ENCODE results near the gene SRBD1. TPM values are rescaled to one million over a fixed set of nuclear protein-coding genes. Genes with fewer than 3 reads are reported as not detected.

The SRBD1 gene
- total and polyA plus RNA-seq, 7 experiments from 2014 or later: 14.0 to 28.1 (median 19.6) TPM

- intact Hi-C loops (cut with micrococcal nuclease): no loop called here
- Mint-ChIP-seq H3K4me1 (peaks cover 0 to 3% (median 0%) of the 10 kb centered on the region in 7 donors), H3K27me3 (no peaks in the 10 kb centered on the region), H3K27ac (no peak overlapping the region), H3K36me3 (peaks cover 0 to 12% (median 3%) of the 10 kb centered on the region in 5 donors), H3K4me3 (no peak overlapping the region), H3K9me3 (no peaks in the 10 kb centered on the region)
- POLR2A ChIA-PET: no interaction called here
- H3K27me3 ChIP-seq (ENCODE audit: control insufficient read depth in 2 of 2, insufficient read depth in 2 of 2, low read length in 2 of 2): no peaks in the 10 kb centered on the region
- CTCF ChIA-PET: interaction anchor here (0.8 kb wide), 1 partner anchor 40 kb away, joined by 3 read pairs; no protein-coding TSS in a partner anchor
- DNase-seq (no peak), ATAC-seq (no peak)
- H3K4me3 ChIP-seq (ENCODE audit: low read length): no peak overlapping the region
- no peak overlapping the region for H3K27ac ChIP-seq (ENCODE audit: low read depth, low read length)
- no peaks in the 10 kb centered on the region for H3K4me1 ChIP-seq (ENCODE audit: control insufficient read depth in 2 of 2, insufficient read depth in 2 of 2, low read length in 2 of 2)
- H3K9me3 ChIP-seq (ENCODE audit: control insufficient read depth in 2 of 3, low read length in 3 of 3): no peaks in the 10 kb centered on the region
- no peaks in the 10 kb centered on the region for H3K36me3 ChIP-seq (ENCODE audit: control insufficient read depth in 2 of 3, insufficient read depth in 3 of 3, low read length in 3 of 3)
These were observed 158.2 kb downstream of the SRBD1 start for GRCh38 chr2:45452866-45453265.

- Mint-ChIP-seq H3K4me1 (peaks cover 0 to 1% (median 0%) of the 10 kb centered on the region in 7 donors), H3K27me3 (no peaks in the 10 kb centered on the region), H3K27ac (no peak overlapping the region), H3K4me3 (no peak overlapping the region), H3K9me3 (no peaks in the 10 kb centered on the region), H3K36me3 (peaks cover 0 to 20% (median 3%) of the 10 kb centered on the region in 5 donors)
- Histone ChIP-seq H3K4me1 (ENCODE audit: control insufficient read depth in 2 of 2, insufficient read depth in 2 of 2, low read length in 2 of 2) (no peaks in the 10 kb centered on the region), H3K36me3 (ENCODE audit: control insufficient read depth in 2 of 3, insufficient read depth in 3 of 3, low read length in 3 of 3) (no peaks in the 10 kb centered on the region), H3K4me3 (ENCODE audit: low read length) (no peak overlapping the region), H3K9me3 (ENCODE audit: control insufficient read depth in 2 of 3, low read length in 3 of 3) (no peaks in the 10 kb centered on the region), H3K27me3 (ENCODE audit: control insufficient read depth in 2 of 2, insufficient read depth in 2 of 2, low read length in 2 of 2) (no peaks in the 10 kb centered on the region), H3K27ac (ENCODE audit: low read depth, low read length) (no peak overlapping the region)
- ChIA-PET POLR2A (no interaction called here), CTCF (interaction anchor here (0.5 to 0.9 kb wide), 2 partner anchors 44 to 488 kb away, joined by 3 to 5 read pairs; no protein-coding TSS in a partner anchor)
- no peak for ATAC-seq
- intact Hi-C loops (cut with micrococcal nuclease): no loop called here
- DNase-seq: no peak
These were observed 160.4 kb downstream of the SRBD1 start for GRCh38 chr2:45450634-45451033.

GRCh38 chr2:45448217-45448616 is 162.8 kb downstream of the SRBD1 start:
- no peak overlapping the region for H3K27ac ChIP-seq (ENCODE audit: low read depth, low read length)
- Mint-ChIP-seq H3K4me1 (peaks cover 0 to 8% (median 1%) of the 10 kb centered on the region in 7 donors), H3K9me3 (no peaks in the 10 kb centered on the region), H3K36me3 (peaks cover 0 to 31% (median 5%) of the 10 kb centered on the region in 5 donors), H3K27ac (no peak overlapping the region), H3K4me3 (no peak overlapping the region), H3K27me3 (no peaks in the 10 kb centered on the region)
- no peaks in the 10 kb centered on the region for H3K27me3 ChIP-seq (ENCODE audit: control insufficient read depth in 2 of 2, insufficient read depth in 2 of 2, low read length in 2 of 2)
- no peaks in the 10 kb centered on the region for H3K36me3 ChIP-seq (ENCODE audit: control insufficient read depth in 2 of 3, insufficient read depth in 3 of 3, low read length in 3 of 3)
- intact Hi-C loops (cut with micrococcal nuclease): no loop called here
- no peak overlapping the region for H3K4me3 ChIP-seq (ENCODE audit: low read length)
- DNase-seq (no peak), ATAC-seq (no peak)
- no peaks in the 10 kb centered on the region for H3K4me1 ChIP-seq (ENCODE audit: control insufficient read depth in 2 of 2, insufficient read depth in 2 of 2, low read length in 2 of 2)
- no peaks in the 10 kb centered on the region for H3K9me3 ChIP-seq (ENCODE audit: control insufficient read depth in 2 of 3, low read length in 3 of 3)
- ChIA-PET CTCF (no interaction called here), POLR2A (no interaction called here)

GRCh38 chr2:45446016-45446415 is 165.1 kb downstream of the SRBD1 start:
- Mint-ChIP-seq H3K4me1 (peaks cover 0 to 12% (median 5%) of the 10 kb centered on the region in 7 donors), H3K27me3 (no peaks in the 10 kb centered on the region), H3K9me3 (no peaks in the 10 kb centered on the region), H3K4me3 (no peak overlapping the region), H3K36me3 (peaks cover 0 to 36% (median 14%) of the 10 kb centered on the region in 5 donors), H3K27ac (no peak overlapping the region)
- H3K27ac ChIP-seq (ENCODE audit: low read depth, low read length): no peak overlapping the region
- DNase-seq (no peak), ATAC-seq (no peak)
- ChIA-PET POLR2A (no interaction called here), CTCF (no interaction called here)
- H3K4me1 ChIP-seq (ENCODE audit: control insufficient read depth in 2 of 2, insufficient read depth in 2 of 2, low read length in 2 of 2): no peaks in the 10 kb centered on the region
- intact Hi-C loops (cut with micrococcal nuclease): no loop called here
- H3K4me3 ChIP-seq (ENCODE audit: low read length): no peak overlapping the region
- H3K27me3 ChIP-seq (ENCODE audit: control insufficient read depth in 2 of 2, insufficient read depth in 2 of 2, low read length in 2 of 2): no peaks in the 10 kb centered on the region
- no peaks in the 10 kb centered on the region for H3K36me3 ChIP-seq (ENCODE audit: control insufficient read depth in 2 of 3, insufficient read depth in 3 of 3, low read length in 3 of 3)
- no peaks in the 10 kb centered on the region for H3K9me3 ChIP-seq (ENCODE audit: control insufficient read depth in 2 of 3, low read length in 3 of 3)

- Histone ChIP-seq H3K4me3 (ENCODE audit: low read length) (no peak overlapping the region), H3K4me1 (ENCODE audit: control insufficient read depth in 2 of 2, insufficient read depth in 2 of 2, low read length in 2 of 2) (no peaks in the 10 kb centered on the region), H3K9me3 (ENCODE audit: control insufficient read depth in 2 of 3, low read length in 3 of 3) (no peaks in the 10 kb centered on the region), H3K27ac (ENCODE audit: low read depth, low read length) (no peak overlapping the region), H3K36me3 (ENCODE audit: control insufficient read depth in 2 of 3, insufficient read depth in 3 of 3, low read length in 3 of 3) (no peaks in the 10 kb centered on the region), H3K27me3 (ENCODE audit: control insufficient read depth in 2 of 2, insufficient read depth in 2 of 2, low read length in 2 of 2) (no peaks in the 10 kb centered on the region)
- H3K4me1 Mint-ChIP-seq: peaks cover 0 to 12% (median 5%) of the 10 kb centered on the region in 7 donors
- H3K27me3 Mint-ChIP-seq: no peaks in the 10 kb centered on the region
- intact Hi-C loops (cut with micrococcal nuclease): no loop called here
- ChIA-PET POLR2A (no interaction called here), CTCF (no interaction called here)
- DNase-seq: no peak
- H3K9me3 Mint-ChIP-seq: no peaks in the 10 kb centered on the region
- peaks cover 0 to 37% (median 20%) of the 10 kb centered on the region in 5 donors for H3K36me3 Mint-ChIP-seq
- no peak overlapping the region for H3K27ac Mint-ChIP-seq
- no peak for ATAC-seq
- H3K4me3 Mint-ChIP-seq: no peak overlapping the region
These were observed 166.0 kb downstream of the SRBD1 start for GRCh38 chr2:45445037-45445436.

- ATAC-seq: no peak
- H3K27ac Mint-ChIP-seq: peak overlapping the region in 1 of 9 donors; percentile 39
- POLR2A ChIA-PET: no interaction called here
These were observed 168.1 kb downstream of the SRBD1 start for GRCh38 chr2:45443012-45443411.

GRCh38 chr2:45442026-45442425 is 169.0 kb downstream of the SRBD1 start:
- H3K27ac ChIP-seq (ENCODE audit: low read depth, low read length): no peak overlapping the region
- H3K4me3 ChIP-seq (ENCODE audit: low read length): no peak overlapping the region
- H3K9me3 ChIP-seq (ENCODE audit: control insufficient read depth in 2 of 3, low read length in 3 of 3): no peaks in the 10 kb centered on the region
- Mint-ChIP-seq H3K4me3 (no peak overlapping the region), H3K4me1 (peaks cover 0 to 17% (median 9%) of the 10 kb centered on the region in 7 donors), H3K27ac (no peak overlapping the region), H3K27me3 (no peaks in the 10 kb centered on the region), H3K9me3 (peaks cover 0 to 16% (median 5%) of the 10 kb centered on the region in 11 donors), H3K36me3 (peaks cover 6 to 54% (median 39%) of the 10 kb centered on the region in 5 donors)
- ChIA-PET CTCF (no interaction called here), POLR2A (interaction anchor here (0.5 kb wide), 1 partner anchor 45 kb away, joined by 3 read pairs; no protein-coding TSS in a partner anchor)
- no peaks in the 10 kb centered on the region for H3K36me3 ChIP-seq (ENCODE audit: control insufficient read depth in 2 of 3, insufficient read depth in 3 of 3, low read length in 3 of 3)
- H3K27me3 ChIP-seq (ENCODE audit: control insufficient read depth in 2 of 2, insufficient read depth in 2 of 2, low read length in 2 of 2): no peaks in the 10 kb centered on the region
- DNase-seq (no peak), ATAC-seq (no peak)
- intact Hi-C loops (cut with micrococcal nuclease): no loop called here
- no peaks in the 10 kb centered on the region for H3K4me1 ChIP-seq (ENCODE audit: control insufficient read depth in 2 of 2, insufficient read depth in 2 of 2, low read length in 2 of 2)

More at GRCh38 chr2:45443012-45443411, 168.1 kb downstream of the SRBD1 start:
- Mint-ChIP-seq H3K27me3 (no peaks in the 10 kb centered on the region), H3K4me3 (no peak overlapping the region), H3K9me3 (peaks cover 0 to 9% (median 0%) of the 10 kb centered on the region in 11 donors), H3K4me1 (peaks cover 0 to 16% (median 9%) of the 10 kb centered on the region in 7 donors), H3K36me3 (peaks cover 0 to 46% (median 30%) of the 10 kb centered on the region in 5 donors)
- no peaks in the 10 kb centered on the region for H3K27me3 ChIP-seq (ENCODE audit: control insufficient read depth in 2 of 2, insufficient read depth in 2 of 2, low read length in 2 of 2)
- DNase-seq: no peak
- no peaks in the 10 kb centered on the region for H3K4me1 ChIP-seq (ENCODE audit: control insufficient read depth in 2 of 2, insufficient read depth in 2 of 2, low read length in 2 of 2)
- H3K27ac ChIP-seq (ENCODE audit: low read depth, low read length): no peak overlapping the region
- H3K9me3 ChIP-seq (ENCODE audit: control insufficient read depth in 2 of 3, low read length in 3 of 3): no peaks in the 10 kb centered on the region
- intact Hi-C loops (cut with micrococcal nuclease): no loop called here
- no peaks in the 10 kb centered on the region for H3K36me3 ChIP-seq (ENCODE audit: control insufficient read depth in 2 of 3, insufficient read depth in 3 of 3, low read length in 3 of 3)
- CTCF ChIA-PET: interaction anchor here (0.6 kb wide), 1 partner anchor 332 kb away, joined by 3 read pairs; no protein-coding TSS in a partner anchor
- H3K4me3 ChIP-seq (ENCODE audit: low read length): no peak overlapping the region

Data from naive thymus-derived CD4-positive, alpha-beta T cell (primary cell).